K562 (cell line): ENCODE data around the gene PDE6C. TPM values are rescaled to one million over a fixed set of nuclear protein-coding genes. Genes with fewer than 3 reads are reported as not detected.

Experiments used
- ATAC-seq: fragments of 200-7000 bp; cut with Tn5 transposase; 3 replicates; pipeline ENCODE4 v1.9.1; 2020; ENCODE audit warnings: moderate library complexity
- BruUV-seq: library from RNA; stranded (reverse); fragments of 400-500 nt; replicated peaks from 2 replicates; lab custom pipeline; 2021; lab: Mats Ljungman, UMichigan
- CTCF ChIA-PET: fragments of 300-600 bp; formaldehyde crosslinking; extraction: SDS; loops from one replicate; lab custom pipeline; 2021; ENCODE audit warnings: low intra/inter-chr PET ratio; lab: Yijun Ruan, JAX
- POLR2A ChIA-PET: fragments of 300-600, 350-650 bp; sonication (Branson Sonifier 250); formaldehyde crosslinking; extraction: SDS; loops from one replicate; lab custom pipeline; 2021; ENCODE audit warnings: antibody characterized with exemption, inconsistent platforms; lab: Yijun Ruan, JAX
- DNase-seq, 4 experiments: peaks; one replicate each; pipeline versions ENCODE4 v3.0.0 to v3.0.0-alpha.2; 2011 to 2018; ENCODE audit warnings: low spot score in 3 of 4, mixed read lengths in 3 of 4; ENCODE audit errors: extremely low read depth in 1 of 4
- FAIRE-seq: peaks from 2 replicates; lab custom pipeline; 2011; peaks lifted over from hg19 to GRCh38; lab: Jason Lieb, UNC
- H2AFZ ChIP-seq: 2 replicates; pipeline ENCODE4 v1.6.0; 2011; ENCODE audit warnings: low read depth, low read length, control low read depth, inconsistent platforms
- H3K27ac ChIP-seq: fragments of 200-600 bp; 3 replicates; pipeline ENCODE4 v1.8.0; 2011; ENCODE audit warnings: low read depth, mild to moderate bottlenecking, control low read depth, inconsistent platforms, low read length, moderate library complexity, mixed read lengths; ENCODE audit errors: extremely low read depth
- H3K27me3 ChIP-seq, 2 experiments: fragments of 300-600 bp in 1 of 2; 2 replicates in 1 of 2; 3 replicates in 1 of 2; pipeline versions ENCODE4 v1.6.0 to v1.8.0; 2011; ENCODE audit warnings: inconsistent platforms in 2 of 2, low read length in 2 of 2, mild to moderate bottlenecking in 1 of 2, mixed read lengths in 1 of 2, moderate library complexity in 1 of 2; ENCODE audit not compliant: control insufficient read depth in 2 of 2, insufficient read depth in 2 of 2
- H3K36me3 ChIP-seq: fragments of 300-600 bp; 3 replicates; pipeline ENCODE4 v1.8.0; 2011; ENCODE audit warnings: mild to moderate bottlenecking, low read length, inconsistent platforms; ENCODE audit not compliant: control insufficient read depth, insufficient read depth
- H3K4me1 ChIP-seq, 2 experiments: fragments of 200-600 bp in 1 of 2; replicated peaks in 1 of 2; 2 replicates in 1 of 2; 3 replicates in 1 of 2; pipeline versions ENCODE4 v1.5.1 to v1.8.0; 2011; ENCODE audit warnings: inconsistent platforms in 2 of 2, low read length in 2 of 2, mild to moderate bottlenecking in 1 of 2, mixed read lengths in 1 of 2, moderate library complexity in 1 of 2; ENCODE audit not compliant: control insufficient read depth in 2 of 2, insufficient read depth in 2 of 2
- H3K4me2 ChIP-seq: 2 replicates; pipeline ENCODE4 v1.6.1; 2011; ENCODE audit warnings: low read length, control low read depth, inconsistent platforms, mixed read lengths; ENCODE audit not compliant: insufficient read depth
- H3K4me3 ChIP-seq: fragments of 200-600 bp; sonication (generic), shearing (Covaris generic); 2 replicates; pipeline ENCODE4 v1.5.1; 2016; ENCODE audit warnings: control low read depth, inconsistent platforms
- H3K79me2 ChIP-seq: fragments of 200-600 bp; 3 replicates; pipeline ENCODE4 v1.8.0; 2011; ENCODE audit warnings: low read length, inconsistent platforms; ENCODE audit not compliant: control insufficient read depth, insufficient read depth
- H3K9ac ChIP-seq, 2 experiments: 2 replicates each; pipeline versions ENCODE4 v1.6.0 to v1.6.1; 2011; ENCODE audit warnings: low read depth in 2 of 2, low read length in 2 of 2, control low read depth in 1 of 2, inconsistent platforms in 1 of 2, mild to moderate bottlenecking in 1 of 2, mixed read lengths in 1 of 2; ENCODE audit not compliant: insufficient read depth in 1 of 2
- H3K9me1 ChIP-seq: one replicate; pipeline ENCODE4 v1.6.0; 2011; ENCODE audit warnings: inconsistent platforms, mild to moderate bottlenecking, low read length, moderate library complexity; ENCODE audit not compliant: control insufficient read depth, insufficient read depth
- H3K9me3 ChIP-seq: replicated peaks from 2 replicates; pipeline ENCODE4 v1.5.1; 2011; ENCODE audit warnings: low read depth, low read length, inconsistent platforms; ENCODE audit not compliant: control insufficient read depth, insufficient read depth
- H4K20me1 ChIP-seq: replicated peaks from 2 replicates; pipeline ENCODE4 v1.6.1; 2011; ENCODE audit warnings: low read length, inconsistent platforms, mixed read lengths; ENCODE audit not compliant: control insufficient read depth, insufficient read depth
- ARNT ChIP-seq, 2 experiments: fragments of 450-650 bp; IDR thresholded peaks; 2 replicates each; pipeline ENCODE4 v1.6.1; 2016; ENCODE audit warnings: mild to moderate bottlenecking in 1 of 2
- CBFA2T2 ChIP-seq: fragments of 450-650 bp; conservative IDR thresholded peaks from 2 replicates; pipeline ENCODE4 v1.6.1; 2017; ENCODE audit warnings: mild to moderate bottlenecking
- CBX2 ChIP-seq: fragments of 200-600 bp; sonication (generic); IDR thresholded peaks from one replicate; pipeline ENCODE4 v1.6.1; 2012; ENCODE audit warnings: mild to moderate bottlenecking, low read length, inconsistent platforms; ENCODE audit not compliant: insufficient read depth, poor library complexity, severe bottlenecking
- ETV1 ChIP-seq: fragments of 450-650 bp; conservative IDR thresholded peaks from 2 replicates; pipeline ENCODE4 v1.6.1; 2016; ENCODE audit warnings: missing genetic modification characterization, control low read depth, low read depth, missing compliant biosample characterization
- KDM4B ChIP-seq, 2 experiments: fragments of 450-650 bp in 1 of 2; sonication (generic) in 1 of 2; IDR thresholded peaks; 2 replicates each; pipeline ENCODE4 v1.6.1; 2016 to 2017; ENCODE audit warnings: borderline replicate concordance in 2 of 2, antibody characterized with exemption in 1 of 2, low read depth in 1 of 2, mild to moderate bottlenecking in 1 of 2
- RAD51 ChIP-seq: fragments of 450-650 bp; IDR thresholded peaks from 2 replicates; pipeline ENCODE4 v1.7.1; 2016; ENCODE audit warnings: low read depth, mild to moderate bottlenecking, borderline replicate concordance
- SIN3A ChIP-seq, 2 experiments: fragments of 150-350 bp in 1 of 2; IDR thresholded peaks; 2 replicates each; pipeline ENCODE4 v1.6.1; 2011 to 2016; ENCODE audit warnings: borderline replicate concordance in 2 of 2, low read depth in 2 of 2, low read length in 2 of 2, mild to moderate bottlenecking in 2 of 2, moderate library complexity in 2 of 2; ENCODE audit not compliant: control insufficient read depth in 1 of 2
- WGBS: fragments of 100-300 bp; shearing (Covaris generic); methylation state at CpG from one replicate; pipeline ENCODE4 v1.1.6; 2016; ENCODE audit warnings: low coverage, mixed read lengths; ENCODE audit not compliant: insufficient coverage; ENCODE audit errors: missing lambda C conversion rate; 5-methylcytosine and 5-hydroxymethylcytosine counted together
- in situ Hi-C: fragments of 300-500 bp; cut with MboI; formaldehyde crosslinking; loops from 4 replicates; pipeline ENCODE4 v1.15.0; 2018; ENCODE audit warnings: inconsistent platforms, mixed read lengths
- intact Hi-C: fragments of 100-400 bp; cut with micrococcal nuclease; formaldehyde crosslinking; loops from 2 replicates; pipeline ENCODE4 v1.14.2; 2022
- polyA plus RNA-seq, 8 experiments: library from polyadenylated mRNA; depleted of rRNA in 4 of 8; stranded (reverse) in 5 of 8; unstranded in 3 of 8; fragments of >200 nt; fragmentation: Nextera tagmentation in 2 of 8; fragmentation: Illumina TruSeq in 1 of 8; extraction: Ambion mirVana in 2 of 8; extraction: Trizol in 1 of 8; gene quantifications; 2 replicates each; pipeline versions ENCODE4 v1.2.1 to v1.2.3, GENCODE V29; 2011 to 2014; ENCODE audit warnings: inconsistent platforms in 1 of 8, missing spikeins in 1 of 8
- total RNA-seq, 7 experiments: library from RNA; depleted of rRNA in 6 of 7; stranded (reverse); fragments of >200 nt in 6 of 7; fragmentation: Illumina TruSeq in 2 of 7; extraction: Trizol in 2 of 7; gene quantifications; 2 replicates each; pipeline versions ENCODE4 v1.2.1 to v1.2.3, GENCODE V29; 2011 to 2021; ENCODE audit warnings: low replicate concordance in 1 of 7

PDE6C gene
- total and polyA plus RNA-seq, 9 of the 15 experiments (the other 6 are each of a cell fraction or from before 2014, with no cell fraction given), result not detected

DNA sequence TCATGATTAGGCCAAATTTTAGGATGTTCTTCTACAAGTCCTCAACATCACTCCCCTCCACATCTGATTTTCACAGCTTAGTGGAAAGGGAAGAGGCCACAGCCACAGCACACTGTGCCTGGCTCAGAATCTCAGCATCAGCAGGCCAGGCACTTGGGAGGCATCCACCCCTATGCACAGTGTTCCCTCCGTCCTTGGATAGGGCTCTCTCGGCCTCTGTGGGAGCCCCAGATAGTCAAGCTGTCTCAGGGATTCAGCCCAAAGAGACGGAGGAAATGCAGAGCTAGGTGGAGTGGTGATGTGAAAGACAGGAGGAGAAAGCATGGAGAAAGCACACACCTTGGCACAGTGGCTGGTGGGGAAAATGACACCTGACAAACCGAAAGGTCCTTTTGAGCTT is 12.6 kb upstream of the PDE6C start (continued):
- TF ChIP-seq ARNT (IDR thresholded peaks at IDR 0.05) (no peak), RAD51 (no peak), SIN3A (IDR thresholded peaks at IDR 0.05; ENCODE audit: borderline replicate concordance in 2 of 2, control insufficient read depth in 1 of 2, low read depth in 2 of 2, low read length in 2 of 2) (no peak)

DNA sequence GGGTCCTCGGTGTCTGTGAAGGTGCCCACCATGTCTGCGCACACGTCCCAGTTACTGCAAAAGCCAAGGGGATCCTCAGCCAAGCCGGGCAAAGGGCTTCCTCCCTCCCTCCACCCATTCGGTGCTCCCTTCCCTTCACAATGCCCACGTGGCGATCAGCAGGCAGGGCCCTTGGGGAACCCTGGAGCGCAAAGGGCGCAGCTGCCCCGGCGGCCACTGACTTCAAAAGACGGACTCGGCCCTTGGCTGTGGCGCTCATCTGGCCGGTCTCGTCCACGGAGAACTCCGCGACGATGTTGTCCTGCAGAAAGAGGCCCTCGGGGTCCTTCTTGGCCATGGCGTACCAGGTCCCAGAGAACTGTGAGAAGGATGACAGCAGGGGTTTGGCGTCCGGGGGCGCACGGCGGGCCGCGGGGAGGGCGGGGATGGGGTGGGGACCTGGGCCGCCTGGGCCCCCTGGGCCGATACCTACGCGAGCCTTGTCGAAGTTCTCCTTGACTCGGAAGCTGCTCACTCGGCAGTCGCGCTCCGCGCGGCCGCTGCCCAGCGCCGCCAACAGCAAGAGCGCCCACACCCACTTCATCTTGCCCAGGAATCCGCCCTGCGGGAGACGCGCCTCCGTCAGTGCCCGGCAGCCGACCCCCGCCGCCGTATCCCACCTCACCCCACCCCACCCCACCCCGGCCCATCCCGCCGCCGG is 11.7 kb upstream of the PDE6C start:
- Histone ChIP-seq H3K4me1 (no peaks in the 10 kb centered on the region; a peak in 1 of 5 replicates), H3K27me3 (peaks cover 9 to 28% of the 10 kb centered on the region in 2 experiments; a peak in 3 of 5 replicates), H3K9me1 (no peaks in the 10 kb centered on the region), H3K79me2 (no peaks in the 10 kb centered on the region), H3K4me3 (no peak overlapping the region), H3K36me3 (no peaks in the 10 kb centered on the region), H3K9me3 (no peaks in the 10 kb centered on the region), H3K27ac (no peak overlapping the region), H2AFZ (no peak overlapping the region), H4K20me1 (no peaks in the 10 kb centered on the region), H3K9ac (no peak overlapping the region), H3K4me2 (no peak overlapping the region)
- DNase-seq, result no peak
- ChIA-PET POLR2A (no interaction called here), CTCF (no interaction called here)
- 9% methylated on average over 9 of the region's 60 CpGs for WGBS
- intact Hi-C loops, result no loop called here
- BruUV-seq, result no TSS peak
- no peak for ATAC-seq
- no peak for TF ChIP-seq CBFA2T2
- TF ChIP-seq CBX2, result no peak
- no peak for TF ChIP-seq KDM4B (IDR thresholded peaks at IDR 0.05; ENCODE audit: borderline replicate concordance in 2 of 2, low read depth in 1 of 2)
- no peak for TF ChIP-seq ETV1 (tag)
- in situ Hi-C loops, result no loop called here
- FAIRE-seq, result no peak
